Epidermal melanocyte (primary cell): ENCODE data around the gene SLC22A23.

Source experiments
- DNase-seq: peaks from one replicate; pipeline ENCODE4 v3.0.0; 2011; ENCODE audit warnings: low spot score; ENCODE audit not compliant: insufficient read length

The SLC22A23 gene

DNA sequence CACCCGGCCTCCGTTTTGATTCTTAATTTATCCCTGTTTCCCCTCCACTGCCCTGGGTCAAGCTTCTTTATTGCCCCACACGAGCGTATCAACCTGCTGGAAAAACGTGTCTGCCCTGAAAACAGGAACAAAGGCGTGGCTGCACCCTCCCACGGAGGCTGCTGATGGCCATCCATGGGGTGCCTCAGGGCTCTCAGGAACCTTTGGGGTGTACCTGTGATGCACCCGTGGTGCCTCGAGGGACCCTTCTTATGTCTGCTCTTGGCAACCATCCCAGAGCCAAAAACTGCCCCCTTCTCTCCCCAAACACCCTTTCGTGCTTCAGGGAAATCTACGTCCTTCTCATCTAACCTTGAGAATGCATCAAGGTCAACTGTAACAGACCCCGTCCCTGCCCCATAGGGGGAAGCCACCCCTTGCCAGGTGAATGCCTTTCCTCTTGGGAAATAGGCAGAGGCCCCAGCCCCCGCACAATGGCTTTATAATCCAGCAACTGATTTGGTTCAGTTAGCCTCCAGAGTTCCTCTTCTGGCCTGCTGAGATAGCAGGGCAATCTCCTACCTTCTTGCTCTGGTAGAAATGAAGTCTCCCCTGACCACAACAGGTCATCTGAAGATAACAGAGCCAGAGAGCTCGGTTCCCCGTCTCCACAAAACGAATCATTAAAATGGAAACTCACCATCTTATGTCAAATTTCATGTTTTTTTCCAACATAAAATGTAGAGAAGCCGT is 168.7 kb downstream of the SLC22A23 start:
- DNase-seq: no peak

DNA sequence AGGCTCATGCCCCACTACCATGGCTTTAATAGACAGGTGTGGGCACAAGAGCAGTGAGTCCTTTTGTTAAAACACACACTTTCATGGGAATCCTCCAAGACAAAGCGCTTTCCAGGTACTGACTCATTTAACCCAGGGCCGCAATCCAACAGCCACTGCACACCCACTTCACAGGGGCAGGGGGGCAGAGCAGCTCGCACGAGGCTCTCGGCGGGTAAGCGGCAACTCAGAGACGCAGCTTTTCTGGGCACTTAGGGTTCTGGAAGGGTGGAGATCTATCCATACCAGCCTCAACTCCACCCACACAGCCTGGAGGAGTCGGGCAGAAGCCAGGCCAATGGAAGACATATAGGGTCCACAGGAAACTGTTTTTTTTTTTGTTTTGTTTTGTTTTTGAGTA is 169.5 kb downstream of the SLC22A23 start:
- DNase-seq: no peak

DNA sequence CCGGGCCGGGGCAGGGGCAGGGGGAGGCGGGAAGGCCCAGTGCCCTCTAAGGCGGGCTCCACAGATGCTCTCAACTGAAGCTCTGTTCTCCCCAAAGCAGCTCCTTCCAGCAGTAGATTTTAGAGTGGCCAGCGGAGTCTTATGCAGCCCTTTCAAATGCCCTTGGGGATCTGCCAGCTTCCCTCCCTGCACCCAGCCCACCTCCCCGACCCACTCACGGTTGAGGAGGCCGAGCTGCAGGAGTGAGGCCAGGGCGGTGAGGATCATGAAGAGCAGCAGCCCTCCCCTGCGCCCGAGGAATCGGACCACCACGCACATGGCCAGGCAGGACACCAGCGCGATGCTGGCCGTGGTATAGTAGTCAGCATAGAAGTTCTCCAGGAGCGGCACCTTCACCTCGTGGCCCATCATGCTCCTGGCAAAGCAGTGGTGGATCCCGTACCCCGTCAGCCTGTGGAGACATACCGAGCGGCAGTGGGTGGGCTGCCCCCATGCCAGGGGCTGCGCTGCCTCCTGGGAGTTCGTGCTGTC is 170.1 kb downstream of the SLC22A23 start:
- no peak for DNase-seq

DNA sequence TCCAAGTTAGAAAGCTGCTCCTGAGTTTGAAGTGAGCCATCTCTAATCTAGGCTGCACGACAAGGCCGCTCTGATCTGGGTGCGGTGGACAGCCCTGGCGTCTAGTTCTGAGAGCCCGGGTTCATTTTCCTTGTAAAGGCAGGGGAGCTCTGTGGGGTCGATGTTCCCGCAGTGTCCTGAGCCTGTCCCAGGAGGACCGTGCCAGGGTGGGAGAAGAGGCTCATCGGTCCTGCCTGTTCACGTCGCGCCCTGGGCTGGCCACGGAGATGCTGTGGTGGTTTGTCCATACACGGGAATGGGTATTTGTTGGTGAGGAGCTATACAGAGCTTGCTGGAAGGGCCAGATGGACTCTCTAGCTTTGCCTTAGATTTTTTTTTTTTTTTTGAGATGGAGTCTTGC is 171.1 kb downstream of the SLC22A23 start:
- DNase-seq: no peak

DNA sequence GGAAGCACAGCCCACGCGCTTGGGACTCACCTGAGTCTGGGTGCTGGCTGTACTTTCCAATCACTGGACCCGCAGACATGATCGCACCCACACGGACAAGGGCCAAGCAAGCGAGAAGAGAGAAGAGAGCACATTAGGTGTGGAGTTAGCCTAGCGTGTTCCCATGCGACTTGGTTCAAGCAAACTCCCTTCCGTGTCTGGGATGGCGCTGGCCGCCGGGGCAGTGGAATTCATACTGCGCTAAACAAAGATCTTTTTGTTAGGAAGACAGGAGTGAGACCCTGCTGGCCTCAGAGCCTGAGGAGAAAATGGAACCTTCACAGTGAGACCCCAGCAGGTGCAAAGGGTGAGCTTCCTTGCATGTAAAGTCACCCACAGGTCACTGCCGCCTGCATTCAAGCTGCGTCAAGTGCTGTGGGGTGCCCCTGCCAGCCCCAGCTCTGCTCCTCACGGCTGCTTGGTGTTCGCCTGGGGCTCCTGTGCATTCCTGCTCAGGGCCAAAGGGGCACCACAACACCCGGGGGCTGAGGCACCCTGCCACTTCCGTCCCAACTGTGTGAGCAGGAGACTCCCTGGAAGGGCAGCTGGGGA is 171.7 kb downstream of the SLC22A23 start:
- no peak for DNase-seq

DNA sequence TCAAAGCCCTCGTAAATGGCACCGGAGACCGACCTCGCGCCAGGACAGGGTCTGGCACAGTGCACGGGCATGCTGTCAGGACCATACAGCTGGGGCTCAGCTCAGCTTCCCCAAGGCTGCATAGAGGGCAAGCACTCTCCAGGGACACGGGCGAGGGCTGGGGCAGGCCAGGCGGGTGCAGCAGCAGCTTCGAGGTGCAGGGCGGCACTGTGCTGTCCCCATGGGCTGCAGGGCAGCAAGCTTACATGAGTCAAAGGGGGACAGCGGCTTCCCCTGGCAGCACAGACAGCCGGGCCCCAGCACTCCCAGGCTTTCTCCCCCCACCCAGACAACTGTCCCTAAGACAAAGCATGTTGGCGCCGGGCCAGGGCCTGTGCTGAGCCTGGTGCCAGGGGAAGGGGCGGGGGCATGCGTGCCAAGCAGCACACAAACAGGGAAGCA is 172.4 kb downstream of the SLC22A23 start:
- no peak for DNase-seq

DNA sequence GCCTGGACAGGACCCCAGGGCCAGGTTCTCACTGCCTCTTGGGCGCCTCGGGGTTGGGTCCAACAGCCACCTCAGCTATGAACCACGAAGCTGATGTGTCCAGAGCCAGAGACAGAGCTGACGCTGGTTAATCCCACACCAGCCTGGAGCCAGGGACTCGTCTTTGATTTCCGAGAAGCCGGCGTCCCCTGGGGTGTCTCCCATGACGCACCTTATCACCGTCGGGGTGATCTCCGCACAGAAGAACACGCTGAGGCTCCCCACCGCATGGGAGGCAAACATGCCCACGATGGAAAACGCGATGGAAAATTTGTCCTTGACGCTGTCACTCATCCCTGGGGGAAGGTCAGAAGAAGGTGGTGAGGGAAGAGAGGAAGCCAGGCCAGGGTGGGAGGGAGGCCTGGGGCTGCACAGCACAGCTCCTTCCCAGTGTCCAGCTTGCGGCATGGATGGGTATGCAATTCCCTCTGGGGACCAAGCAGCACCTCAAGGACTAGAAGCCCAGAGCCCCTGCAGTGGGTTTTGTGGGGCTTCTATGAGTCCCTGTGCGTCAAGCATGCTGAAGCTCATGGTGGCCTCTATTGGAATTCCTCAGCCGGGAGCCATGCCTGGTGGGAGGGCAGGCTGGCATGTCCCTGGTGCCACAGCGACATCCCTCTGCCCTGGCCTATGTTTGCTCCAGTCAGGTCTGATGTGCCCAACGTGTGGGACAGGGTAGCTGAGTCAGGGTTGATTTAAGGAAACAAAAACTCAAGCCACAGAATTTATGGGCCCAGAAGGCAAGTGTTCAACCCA is 173.0 kb downstream of the SLC22A23 start:
- no peak for DNase-seq

DNA sequence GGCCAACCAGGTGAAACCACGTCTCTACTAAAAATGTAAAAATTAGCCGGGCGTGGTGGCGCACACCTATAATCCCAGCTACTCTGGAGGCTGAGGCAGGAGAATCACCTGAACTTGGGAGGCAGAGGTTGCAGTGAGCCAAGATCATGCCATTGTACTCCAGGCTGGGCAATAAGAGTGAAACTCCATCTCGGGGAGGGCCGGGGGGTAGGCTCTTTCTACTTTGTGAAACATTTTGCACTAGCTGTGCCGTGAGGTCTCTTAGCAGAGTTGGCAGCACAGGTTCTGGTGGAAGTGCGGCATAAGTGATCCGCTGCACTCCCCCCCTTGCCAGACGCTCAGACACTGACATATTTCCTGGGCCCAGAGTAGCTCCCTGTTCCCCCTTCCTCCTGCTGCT is 173.6 kb downstream of the SLC22A23 start:
- DNase-seq: no peak

DNA sequence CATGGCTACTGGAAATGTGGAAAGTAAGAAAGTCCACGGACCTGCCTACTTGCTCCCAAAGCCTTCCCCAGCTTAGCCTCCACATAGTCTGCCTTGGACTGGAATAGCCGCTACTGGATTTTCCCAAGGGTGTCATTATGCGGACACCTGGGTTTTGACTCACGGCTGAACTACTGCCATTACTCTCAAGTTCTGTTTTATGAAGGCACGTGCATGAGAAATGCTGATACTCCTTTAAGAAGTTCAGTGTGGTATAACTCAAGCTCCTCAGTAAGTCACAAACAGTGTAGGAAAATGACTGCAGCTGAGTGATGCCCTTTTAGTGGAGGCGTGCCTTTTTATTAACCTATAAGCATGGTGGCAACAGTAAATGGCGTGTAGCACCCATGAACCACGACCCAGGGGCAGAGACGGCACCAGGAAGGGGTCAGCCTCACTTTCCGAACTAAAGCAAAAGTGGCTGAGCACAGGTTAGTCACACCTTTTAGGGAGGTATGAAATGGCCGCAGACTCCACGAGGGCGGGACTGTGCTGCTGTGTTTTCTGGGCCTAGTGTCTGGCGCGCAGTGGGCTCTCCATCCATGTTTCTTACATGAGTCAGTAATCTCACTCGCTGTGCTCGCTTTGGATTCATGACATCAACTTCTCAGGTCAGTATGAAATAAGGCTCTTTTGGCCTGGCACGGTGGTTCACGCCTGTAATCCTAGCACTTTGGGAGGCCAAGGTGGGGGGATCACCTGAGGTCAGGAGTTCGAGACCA is 174.2 kb downstream of the SLC22A23 start:
- no peak for DNase-seq

DNA sequence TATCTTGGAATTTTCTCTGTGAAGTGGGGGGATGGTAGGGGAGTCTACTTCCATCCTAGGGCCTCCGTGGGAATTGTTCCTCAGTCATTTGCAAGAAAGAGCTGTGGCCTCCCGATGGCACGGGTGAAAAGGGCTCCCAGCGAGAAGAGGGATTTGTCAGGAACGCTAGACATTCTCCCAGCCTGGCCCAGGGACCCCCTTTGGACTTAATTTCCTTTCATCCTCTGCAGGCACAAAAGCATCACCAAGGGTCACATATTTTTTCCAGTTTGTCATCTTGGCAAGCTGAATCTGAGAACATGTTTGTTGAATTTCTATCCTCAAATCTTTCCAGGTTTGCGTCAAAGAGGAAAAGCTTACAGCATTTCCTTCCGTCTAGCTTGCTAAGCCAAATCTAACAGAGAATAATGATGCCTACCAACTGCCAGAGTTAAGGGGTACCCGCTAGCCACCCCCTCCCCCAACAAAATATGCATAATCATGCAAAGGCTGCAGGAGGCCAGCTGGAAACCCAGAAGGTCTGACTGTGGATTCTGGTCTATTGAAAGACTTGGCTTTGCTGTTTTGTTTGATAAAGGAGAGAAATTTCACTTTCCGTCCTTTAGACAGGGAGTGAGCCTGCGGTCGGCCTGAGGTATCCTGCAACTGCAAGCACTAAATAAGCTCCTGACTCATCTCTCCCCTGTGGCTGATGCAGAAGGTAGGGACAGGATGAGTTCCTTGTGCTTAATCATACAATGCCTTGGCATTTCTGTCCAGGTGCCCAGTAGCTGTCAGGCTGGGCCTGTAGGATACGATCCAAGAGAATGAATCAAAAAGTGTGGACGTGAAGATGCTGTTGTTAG is 175.0 kb downstream of the SLC22A23 start:
- no peak for DNase-seq

DNA sequence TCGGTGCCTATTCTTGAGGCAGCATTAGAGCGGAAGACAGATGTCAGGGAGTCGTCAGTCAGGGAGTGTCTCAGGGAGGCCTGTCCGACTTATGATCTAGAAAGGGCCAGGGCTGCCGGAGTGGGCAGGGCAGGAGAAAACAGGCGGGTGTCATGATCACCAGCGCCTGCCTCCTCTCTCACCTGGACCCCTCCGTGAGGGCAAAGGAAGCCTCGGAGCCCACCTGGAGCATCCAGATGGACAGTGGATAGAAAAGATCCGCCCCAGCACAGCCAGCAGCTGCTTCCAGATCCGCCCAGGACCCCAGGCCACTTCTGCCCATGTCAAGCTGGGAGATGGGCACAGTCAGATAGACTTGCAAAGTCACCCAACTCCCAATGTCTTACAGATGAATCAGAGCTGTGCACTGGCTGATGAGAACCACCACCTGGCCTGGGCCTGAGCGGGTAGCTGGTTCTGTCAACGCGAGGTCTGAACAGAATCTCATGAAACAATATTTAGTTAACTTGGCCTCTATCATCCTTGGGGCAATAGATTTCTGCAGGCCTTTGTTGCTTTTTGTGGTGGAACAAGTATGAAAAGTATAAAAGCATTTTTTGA is 175.9 kb downstream of the SLC22A23 start:
- no peak for DNase-seq

DNA sequence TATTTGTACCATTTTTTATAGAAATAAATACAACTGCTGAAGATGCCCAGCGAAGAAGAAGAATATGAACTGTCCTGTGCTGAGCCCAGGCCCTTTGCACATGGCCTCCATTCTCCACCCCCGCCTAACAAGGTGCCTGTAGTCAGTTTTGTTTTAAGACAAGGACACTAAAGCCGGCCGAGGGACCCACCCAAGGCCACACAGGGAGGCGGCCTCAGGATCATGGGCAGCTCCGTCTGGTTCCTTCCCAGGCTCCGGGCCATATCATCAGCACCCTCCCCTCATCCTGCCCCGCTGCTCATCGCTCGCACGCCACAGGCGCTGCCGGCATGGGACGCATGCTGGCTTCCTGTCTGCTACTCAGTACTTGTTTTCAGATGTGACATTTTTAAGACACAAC is 176.8 kb downstream of the SLC22A23 start:
- DNase-seq: no peak

DNA sequence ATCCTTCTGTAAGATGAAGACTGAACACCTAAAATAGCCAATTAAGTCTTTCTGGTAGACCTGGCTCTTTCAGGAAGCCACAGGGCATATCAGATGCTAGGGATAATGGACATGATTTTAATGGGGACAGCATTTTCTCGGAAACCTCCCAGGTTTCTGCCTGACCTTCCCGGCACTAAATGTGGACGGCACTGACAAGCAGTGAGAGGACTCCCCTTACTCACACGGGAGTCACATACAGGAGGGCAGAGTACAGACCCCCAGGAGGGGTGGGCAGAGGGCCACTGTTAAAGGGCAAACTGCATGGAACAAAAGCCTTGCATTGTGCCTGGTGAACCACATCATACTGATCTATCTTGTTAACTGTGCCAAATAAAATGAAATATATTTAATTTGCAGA is 178.2 kb downstream of the SLC22A23 start:
- no peak for DNase-seq

DNA sequence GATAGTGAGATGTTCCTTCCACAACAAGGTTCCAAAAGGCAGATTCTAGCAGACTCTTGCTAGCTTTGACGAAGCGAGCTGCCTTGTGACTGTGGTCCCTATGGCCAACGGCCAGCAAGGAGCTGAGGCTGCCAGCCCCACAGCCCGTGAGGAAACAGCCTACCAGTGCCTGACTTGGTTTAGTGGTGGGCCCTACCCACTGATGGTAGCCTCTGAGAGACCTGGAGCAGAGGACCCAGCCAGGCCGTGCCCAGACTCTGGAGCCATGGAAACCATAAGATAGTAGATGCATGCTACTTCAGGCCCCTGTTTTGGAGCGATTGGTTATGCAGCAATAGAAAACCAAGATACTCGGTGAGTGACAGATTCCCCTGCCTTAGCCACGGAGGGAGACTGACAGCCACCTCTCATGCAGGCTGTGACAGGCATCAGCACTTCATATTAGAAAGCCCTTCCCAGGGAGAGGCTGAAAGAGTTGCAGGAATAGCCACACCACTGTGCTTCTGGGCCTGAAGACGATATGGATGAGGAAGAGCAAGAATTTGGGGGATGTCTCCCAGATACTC is 178.9 kb downstream of the SLC22A23 start:
- DNase-seq: no peak

DNA sequence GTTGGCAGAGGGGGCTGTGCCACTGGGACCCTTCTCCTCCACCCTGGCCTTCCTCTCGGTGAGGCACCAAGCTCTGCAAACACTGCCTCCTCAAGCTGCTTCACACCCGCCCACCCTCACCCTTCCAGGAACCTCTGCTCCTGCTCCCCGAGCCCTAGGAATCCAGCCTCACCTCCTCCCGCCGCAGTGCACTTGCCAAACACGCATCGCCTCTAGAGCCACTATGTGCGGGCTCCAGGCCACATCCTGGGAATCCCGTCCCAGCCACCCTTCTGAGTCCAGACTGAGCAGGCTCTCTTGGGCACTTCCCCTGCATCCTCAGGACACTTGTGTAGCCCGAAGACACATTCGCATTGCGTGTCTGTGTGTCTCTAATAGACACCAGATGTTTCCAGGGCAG is 179.6 kb downstream of the SLC22A23 start:
- no peak for DNase-seq

DNA sequence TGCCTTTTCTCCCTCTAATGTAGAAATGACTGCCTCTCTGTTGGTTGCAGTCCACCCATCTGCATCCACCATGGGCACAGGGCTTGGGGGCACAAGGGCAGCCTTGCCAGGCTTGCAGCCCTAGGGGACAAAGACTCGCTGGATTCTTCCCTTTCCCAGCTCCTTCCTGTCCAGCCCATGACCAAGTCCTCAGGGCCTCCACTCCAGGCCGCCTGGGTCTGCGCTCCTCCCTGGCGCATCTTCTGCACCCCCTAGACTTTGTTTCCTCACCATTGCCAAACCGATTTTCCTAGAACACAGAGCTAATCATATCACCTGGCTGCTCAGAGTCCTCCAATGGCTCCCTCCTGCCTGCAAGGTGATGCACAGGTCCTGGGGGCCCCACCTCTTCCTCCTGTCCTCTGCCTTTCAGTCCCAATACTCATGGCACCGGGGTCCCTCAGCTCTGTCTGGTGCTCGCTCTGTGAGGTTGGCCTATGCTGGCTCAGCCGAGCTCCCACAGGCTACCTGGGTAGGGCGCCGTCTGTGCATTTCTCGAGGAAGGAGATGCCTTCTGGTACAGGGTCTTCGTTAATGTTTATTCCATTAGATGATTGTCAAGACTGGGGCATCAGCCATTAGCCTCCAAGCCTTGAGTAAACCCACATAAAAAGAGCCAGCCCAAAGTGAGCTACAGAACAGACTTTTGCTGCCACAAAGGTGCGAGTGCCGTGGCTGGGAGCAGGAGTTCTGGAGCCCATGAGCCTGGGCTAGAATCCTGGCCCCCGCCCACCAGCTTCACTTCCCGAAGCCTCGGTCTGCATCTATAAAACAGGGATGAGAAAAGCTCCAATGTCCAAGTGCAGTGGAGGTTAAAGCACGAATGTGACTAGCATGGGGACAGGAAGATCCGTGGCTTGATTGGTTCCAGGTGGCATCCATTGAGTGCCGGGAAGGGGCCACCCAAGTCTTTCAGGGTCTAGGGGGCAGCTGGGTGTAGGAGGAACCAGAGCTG is 180.4 kb downstream of the SLC22A23 start:
- no peak for DNase-seq

DNA sequence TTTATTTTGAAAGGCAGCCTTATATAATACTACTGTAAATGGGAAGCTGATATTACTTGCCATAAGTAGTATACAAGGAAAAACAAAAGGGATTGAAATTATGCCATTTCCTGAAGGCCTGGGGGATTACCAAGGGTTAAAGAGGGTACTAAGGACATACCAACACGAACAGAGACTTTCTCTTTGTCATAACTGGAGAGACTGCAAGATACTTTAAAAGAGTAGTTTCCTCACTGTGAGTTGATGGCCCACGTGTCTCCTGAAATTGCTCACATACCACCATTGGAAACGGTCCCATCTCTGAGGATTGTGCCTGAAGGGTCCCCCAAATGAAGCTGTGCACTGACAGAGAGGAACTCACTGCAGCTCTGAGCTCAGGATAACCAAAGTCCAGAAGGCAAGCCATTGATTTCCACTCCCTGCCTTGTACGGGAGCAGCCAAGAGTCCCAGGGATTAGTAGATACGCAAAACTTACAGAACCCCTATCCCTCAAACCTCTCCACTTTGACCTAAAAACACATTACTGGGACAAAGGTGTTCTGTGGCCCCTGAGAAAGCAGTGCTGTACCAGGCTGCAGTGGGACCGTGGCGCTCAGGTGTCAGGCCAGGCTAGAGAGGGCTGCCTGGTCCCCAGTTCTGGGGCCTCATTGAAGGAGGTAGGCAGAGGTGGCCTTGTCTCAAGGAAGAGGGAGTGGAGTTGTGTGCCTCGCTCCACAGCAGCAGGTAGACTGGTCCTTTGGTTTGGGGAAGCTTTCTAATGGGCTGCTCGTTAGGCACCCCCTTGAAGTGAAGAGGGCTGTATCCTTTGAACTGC is 182.9 kb downstream of the SLC22A23 start:
- no peak for DNase-seq
